Hematopoietic multipotent progenitor cell treated with erythropoietin and hydrocortisone succinate and interleukin-3 and kit ligand, for 4 days (in vitro differentiated cells): ENCODE measurements around the gene NIBAN1.
A peak's percentile ranks its signal among the peaks of the same experiment; 100 is the strongest.
"Not testable (repeated sequence)": the region's sequence is repeated elsewhere in the genome, so short reads cannot be mapped to it uniquely, and the experiment has no call there.

Experiments
- DNase-seq: peaks from one replicate; pipeline ENCODE4 v3.0.0-alpha.2; 2015

The NIBAN1 gene

GRCh38 chr1:184973272-184974055 is 844 bp downstream of the NIBAN1 start:
- DNase-seq = peak; percentile 88

- DNase-seq = no peak
These were observed 1.8 kb downstream of the NIBAN1 start for GRCh38 chr1:184972315-184973055.

GRCh38 chr1:184971522-184972265 is 2.6 kb downstream of the NIBAN1 start:
- DNase-seq = no peak

GRCh38 chr1:184970691-184971161 is 3.6 kb downstream of the NIBAN1 start:
- no peak for DNase-seq

- DNase-seq = no peak
These were observed 7.3 kb downstream of the NIBAN1 start for GRCh38 chr1:184966989-184967388.

- no peak for DNase-seq
These were observed 8.1 kb downstream of the NIBAN1 start for GRCh38 chr1:184965944-184966860.

- no peak for DNase-seq
These were observed 8.9 kb downstream of the NIBAN1 start for GRCh38 chr1:184965439-184965838.

- no peak for DNase-seq
These were observed 14.7 kb downstream of the NIBAN1 start for GRCh38 chr1:184959626-184960025.

GRCh38 chr1:184958554-184959353 is 15.6 kb downstream of the NIBAN1 start:
- no peak for DNase-seq

GRCh38 chr1:184957901-184958300 is 16.4 kb downstream of the NIBAN1 start:
- DNase-seq = not testable (repeated sequence)

GRCh38 chr1:184956999-184957700 is 17.2 kb downstream of the NIBAN1 start:
- no peak for DNase-seq

GRCh38 chr1:184954232-184954995 is 19.9 kb downstream of the NIBAN1 start:
- DNase-seq = peak; percentile 40

- no peak for DNase-seq
These were observed 20.6 kb downstream of the NIBAN1 start for GRCh38 chr1:184953600-184954219.

- DNase-seq = no peak
These were observed 21.9 kb downstream of the NIBAN1 start for GRCh38 chr1:184952428-184952827.

- DNase-seq = no peak
These were observed 22.5 kb downstream of the NIBAN1 start for GRCh38 chr1:184951788-184952187.

- no peak for DNase-seq
These were observed 23.4 kb downstream of the NIBAN1 start for GRCh38 chr1:184950906-184951305.

- no peak for DNase-seq
These were observed 24.1 kb downstream of the NIBAN1 start for GRCh38 chr1:184950227-184950626.

- DNase-seq = no peak
These were observed 26.6 kb downstream of the NIBAN1 start for GRCh38 chr1:184947497-184948256.
